Mesothelial cell of epicardium (in vitro differentiated cells): Measurements from ENCODE around the gene KLF5. TPM values are rescaled to one million over a fixed set of nuclear protein-coding genes. Genes with fewer than 3 reads are reported as not detected.

Experiments
- DNase-seq, 2 experiments: peaks; one replicate each; pipeline ENCODE4 v3.0.0; 2021; ENCODE audit warnings: low spot score in 2 of 2; ENCODE audit not compliant: unreplicated experiment in 2 of 2
- H3K27ac Mint-ChIP-seq: 2 replicates; pipeline ENCODE4 v1.8.0; 2021; ENCODE audit warnings: mixed read lengths
- H3K27me3 Mint-ChIP-seq: 2 replicates; pipeline ENCODE4 v1.8.0; 2021; ENCODE audit warnings: low read depth, mixed read lengths
- H3K36me3 Mint-ChIP-seq: 2 replicates; pipeline ENCODE4 v1.8.0; 2021; ENCODE audit warnings: mixed read lengths
- H3K4me1 Mint-ChIP-seq: 2 replicates; pipeline ENCODE4 v1.8.0; 2021; ENCODE audit warnings: mixed read lengths
- H3K4me3 Mint-ChIP-seq: 2 replicates; pipeline ENCODE4 v1.8.0; 2021; ENCODE audit warnings: mild to moderate bottlenecking, moderate library complexity, mixed read lengths
- H3K9me3 Mint-ChIP-seq: 2 replicates; pipeline ENCODE4 v1.8.0; 2021; ENCODE audit warnings: mixed read lengths
- total RNA-seq: library from RNA; stranded (reverse); gene quantifications from 3 replicates; pipeline ENCODE4 v1.2.1, GENCODE V29; 2021
- TF ChIP-seq, protein P1 (sequence below): fragments of 200-600 bp; sonication (generic); IDR thresholded peaks from one replicate; pipeline ENCODE4 v1.5.0; 2021; ENCODE audit warnings: antibody characterized with exemption; ENCODE audit not compliant: unreplicated experiment

KLF5 gene
- total RNA-seq, 1 donor from 2014 or later, result 62.4 TPM

DNA sequence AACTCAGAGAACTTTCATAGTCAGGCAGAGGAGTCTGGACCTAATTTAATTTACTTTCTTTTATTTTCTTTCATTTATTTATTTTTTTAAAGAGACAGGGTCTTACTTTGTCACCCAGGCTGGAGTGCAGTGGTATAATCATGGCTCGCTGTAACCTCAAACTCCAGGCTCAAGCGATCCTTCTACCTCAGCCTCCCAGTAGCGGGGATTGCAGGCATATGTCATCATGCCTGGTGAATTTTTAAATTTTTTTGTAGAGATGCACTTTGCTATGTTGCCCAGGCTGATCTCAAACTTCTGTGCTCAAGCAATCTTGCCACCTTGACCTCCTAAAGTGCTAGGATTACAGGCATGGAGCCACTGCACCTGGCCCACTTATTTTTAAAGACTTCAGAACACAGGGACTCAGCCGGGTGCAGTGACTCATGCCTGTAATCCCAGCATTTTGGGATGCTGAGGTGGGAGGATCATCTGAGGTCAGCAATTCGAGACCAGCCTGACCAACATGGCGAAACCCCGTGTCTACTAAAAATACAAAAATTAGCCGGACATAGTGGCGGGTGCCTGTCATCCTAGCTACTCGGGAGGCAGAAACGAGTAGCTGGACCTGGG lies 50.6 kb downstream of the KLF5 start:
- Mint-ChIP-seq H3K36me3 (no peaks in the 10 kb centered on the region), H3K27me3 (no peaks in the 10 kb centered on the region), H3K4me3 (no peak overlapping the region), H3K4me1 (peaks cover 24% of the 10 kb centered on the region), H3K9me3 (peaks cover 1% of the 10 kb centered on the region), H3K27ac (no peak overlapping the region)
- DNase-seq, result no peak
- TF ChIP-seq, protein P1, sequence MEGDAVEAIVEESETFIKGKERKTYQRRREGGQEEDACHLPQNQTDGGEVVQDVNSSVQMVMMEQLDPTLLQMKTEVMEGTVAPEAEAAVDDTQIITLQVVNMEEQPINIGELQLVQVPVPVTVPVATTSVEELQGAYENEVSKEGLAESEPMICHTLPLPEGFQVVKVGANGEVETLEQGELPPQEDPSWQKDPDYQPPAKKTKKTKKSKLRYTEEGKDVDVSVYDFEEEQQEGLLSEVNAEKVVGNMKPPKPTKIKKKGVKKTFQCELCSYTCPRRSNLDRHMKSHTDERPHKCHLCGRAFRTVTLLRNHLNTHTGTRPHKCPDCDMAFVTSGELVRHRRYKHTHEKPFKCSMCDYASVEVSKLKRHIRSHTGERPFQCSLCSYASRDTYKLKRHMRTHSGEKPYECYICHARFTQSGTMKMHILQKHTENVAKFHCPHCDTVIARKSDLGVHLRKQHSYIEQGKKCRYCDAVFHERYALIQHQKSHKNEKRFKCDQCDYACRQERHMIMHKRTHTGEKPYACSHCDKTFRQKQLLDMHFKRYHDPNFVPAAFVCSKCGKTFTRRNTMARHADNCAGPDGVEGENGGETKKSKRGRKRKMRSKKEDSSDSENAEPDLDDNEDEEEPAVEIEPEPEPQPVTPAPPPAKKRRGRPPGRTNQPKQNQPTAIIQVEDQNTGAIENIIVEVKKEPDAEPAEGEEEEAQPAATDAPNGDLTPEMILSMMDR, result no peak

- Mint-ChIP-seq H3K27me3 (no peaks in the 10 kb centered on the region), H3K4me3 (no peak overlapping the region), H3K9me3 (peaks cover 4% of the 10 kb centered on the region), H3K4me1 (peaks cover 24% of the 10 kb centered on the region), H3K27ac (no peak overlapping the region), H3K36me3 (no peaks in the 10 kb centered on the region)
- DNase-seq, result no peak
- TF ChIP-seq, protein P1, result no peak
These were observed 51.2 kb downstream of the KLF5 start for GRCh38 chr13:73109969-73110368.

GRCh38 chr13:73110814-73111213 lies 52.0 kb downstream of the KLF5 start:
- H3K27ac Mint-ChIP-seq, result peak overlapping the region; percentile 9
- peaks cover 4% of the 10 kb centered on the region for H3K9me3 Mint-ChIP-seq
- H3K4me3 Mint-ChIP-seq, result no peak overlapping the region
- H3K36me3 Mint-ChIP-seq, result no peaks in the 10 kb centered on the region
- DNase-seq, result no peak
- TF ChIP-seq, protein P1, result no peak
- no peaks in the 10 kb centered on the region for H3K27me3 Mint-ChIP-seq
- H3K4me1 Mint-ChIP-seq, result peaks cover 24% of the 10 kb centered on the region

GRCh38 chr13:73111331-73111730 lies 52.5 kb downstream of the KLF5 start:
- Mint-ChIP-seq H3K4me1 (peaks cover 24% of the 10 kb centered on the region), H3K27me3 (no peaks in the 10 kb centered on the region), H3K4me3 (no peak overlapping the region), H3K36me3 (no peaks in the 10 kb centered on the region), H3K9me3 (peaks cover 4% of the 10 kb centered on the region), H3K27ac (no peak overlapping the region)
- DNase-seq, result no peak
- TF ChIP-seq, protein P1, result no peak

DNA sequence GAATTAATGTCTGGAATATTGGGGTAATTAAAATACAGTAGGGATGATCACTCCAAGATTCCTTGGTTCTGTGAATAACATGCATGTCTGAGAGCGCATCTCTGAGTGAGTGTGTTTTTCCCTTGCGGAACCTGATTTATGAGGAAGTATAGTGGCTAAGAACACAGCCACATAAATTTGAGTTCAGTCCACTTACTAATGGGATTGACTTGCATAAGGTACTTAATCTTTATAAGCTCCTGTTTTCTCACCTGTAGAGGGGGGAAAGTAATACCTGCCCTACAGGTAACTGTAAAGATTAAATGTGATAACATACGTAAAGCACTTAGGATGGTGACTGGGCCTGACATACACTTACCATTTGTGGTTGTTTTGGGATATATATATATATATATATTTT lies 60.8 kb downstream of the KLF5 start:
- H3K4me3 Mint-ChIP-seq, result no peak overlapping the region
- no peak overlapping the region for H3K27ac Mint-ChIP-seq
- peaks cover 13% of the 10 kb centered on the region for H3K4me1 Mint-ChIP-seq
- H3K27me3 Mint-ChIP-seq, result no peaks in the 10 kb centered on the region
- no peak for DNase-seq
- peaks cover under 1% of the 10 kb centered on the region for H3K9me3 Mint-ChIP-seq
- H3K36me3 Mint-ChIP-seq, result no peaks in the 10 kb centered on the region
- TF ChIP-seq, protein P1, result no peak
